ENCODE data around the gene GCFC2. TPM values are rescaled to one million over a fixed set of nuclear protein-coding genes. Genes with fewer than 3 reads are reported as not detected.

GCFC2 gene
- 9.6 TPM for total RNA-seq
- long read RNA-seq, full-length matches to known transcripts, result 7 of 10 reads
- long read RNA-seq, partial matches to known transcripts, result 1 of 10 reads
- long read RNA-seq, other reads (novel, unspliced or antisense), result 2 of 10 reads

- Histone ChIP-seq H3K27me3 (ENCODE audit: low read depth) (no peaks in the 10 kb centered on the region), H3K27ac (replicated peaks) (peak within 1 kb of the TSS; percentile 97), H3K9me3 (replicated peaks) (no peaks in the 10 kb centered on the region), H3K4me3 (peak within 1 kb of the TSS; percentile 84), H3K4me1 (peaks cover 47% of the 10 kb centered on the region), H3K36me3 (peaks cover 6% of the 10 kb centered on the region)
- TF ChIP-seq CTCF (IDR thresholded peaks at IDR 0.05; ENCODE audit: borderline replicate concordance), result peak; percentile 60
- peak; percentile 90 for DNase-seq
- intact Hi-C loops (cut with micrococcal nuclease), result no loop called here
Measured at GRCh38 chr2:75710577-75711253, at the start of gene GCFC2. TSS of gene GCFC2 (minus strand) at chr2:75710915. CDS start at chr2:75710855, 60 bp downstream.

GRCh38 chr2:75752828-75753227 lies 42.1 kb upstream of the GCFC2 start:
- no peaks in the 10 kb centered on the region for H3K4me1 ChIP-seq
- intact Hi-C loops (cut with micrococcal nuclease), result no loop called here
- no peak overlapping the region for H3K4me3 ChIP-seq
- peaks cover 9% of the 10 kb centered on the region for H3K9me3 ChIP-seq (replicated peaks)
- H3K36me3 ChIP-seq, result no peaks in the 10 kb centered on the region
- H3K27me3 ChIP-seq (ENCODE audit: low read depth), result peaks cover under 1% of the 10 kb centered on the region
- TF ChIP-seq CTCF (IDR thresholded peaks at IDR 0.05; ENCODE audit: borderline replicate concordance), result no peak
- no peak overlapping the region for H3K27ac ChIP-seq (replicated peaks)
- DNase-seq, result no peak

- H3K27me3 ChIP-seq (ENCODE audit: low read depth), result no peaks in the 10 kb centered on the region
- no peak overlapping the region for H3K4me3 ChIP-seq
- no peak overlapping the region for H3K27ac ChIP-seq (replicated peaks)
- no peaks in the 10 kb centered on the region for H3K4me1 ChIP-seq
- DNase-seq, result no peak
- no peaks in the 10 kb centered on the region for H3K36me3 ChIP-seq
- TF ChIP-seq CTCF (IDR thresholded peaks at IDR 0.05; ENCODE audit: borderline replicate concordance), result no peak
- intact Hi-C loops (cut with micrococcal nuclease), result no loop called here
- peaks cover 5% of the 10 kb centered on the region for H3K9me3 ChIP-seq (replicated peaks)
Measured at GRCh38 chr2:75751824-75752468, 41.2 kb upstream of the GCFC2 start.

- intact Hi-C loops (cut with micrococcal nuclease), result no loop called here
- no peak overlapping the region for H3K4me3 ChIP-seq
- no peaks in the 10 kb centered on the region for H3K27me3 ChIP-seq (ENCODE audit: low read depth)
- TF ChIP-seq CTCF (IDR thresholded peaks at IDR 0.05; ENCODE audit: borderline replicate concordance), result no peak
- DNase-seq, result no peak
- H3K36me3 ChIP-seq, result no peaks in the 10 kb centered on the region
- H3K9me3 ChIP-seq (replicated peaks), result peaks cover 5% of the 10 kb centered on the region
- H3K27ac ChIP-seq (replicated peaks), result no peak overlapping the region
- no peaks in the 10 kb centered on the region for H3K4me1 ChIP-seq
Measured at GRCh38 chr2:75751360-75751759, 40.6 kb upstream of the GCFC2 start.

GRCh38 chr2:75737961-75738360 lies 27.2 kb upstream of the GCFC2 start:
- TF ChIP-seq CTCF (IDR thresholded peaks at IDR 0.05; ENCODE audit: borderline replicate concordance), result no peak
- H3K4me3 ChIP-seq, result no peak overlapping the region
- H3K4me1 ChIP-seq, result no peaks in the 10 kb centered on the region
- peaks cover 32% of the 10 kb centered on the region for H3K27me3 ChIP-seq (ENCODE audit: low read depth)
- H3K9me3 ChIP-seq (replicated peaks), result peaks cover 9% of the 10 kb centered on the region
- no peaks in the 10 kb centered on the region for H3K36me3 ChIP-seq
- DNase-seq, result no peak
- no peak overlapping the region for H3K27ac ChIP-seq (replicated peaks)
- intact Hi-C loops (cut with micrococcal nuclease), result no loop called here
